ENCODE results near the gene KCNS3.

Gene KCNS3

GRCh38 chr2:17935242-17935885 is 56.9 kb downstream of the KCNS3 start:
- no peak for TF ChIP-seq CTCF (IDR thresholded peaks at IDR 0.05; ENCODE audit: low read depth, low read length)
- DNase-seq (ENCODE audit: low read depth in 2 of 2), result no peak
- H3K4me3 ChIP-seq (replicated peaks in 1 of 2; ENCODE audit: low read depth in 2 of 2, low read length in 2 of 2), result no peak overlapping the region

DNA sequence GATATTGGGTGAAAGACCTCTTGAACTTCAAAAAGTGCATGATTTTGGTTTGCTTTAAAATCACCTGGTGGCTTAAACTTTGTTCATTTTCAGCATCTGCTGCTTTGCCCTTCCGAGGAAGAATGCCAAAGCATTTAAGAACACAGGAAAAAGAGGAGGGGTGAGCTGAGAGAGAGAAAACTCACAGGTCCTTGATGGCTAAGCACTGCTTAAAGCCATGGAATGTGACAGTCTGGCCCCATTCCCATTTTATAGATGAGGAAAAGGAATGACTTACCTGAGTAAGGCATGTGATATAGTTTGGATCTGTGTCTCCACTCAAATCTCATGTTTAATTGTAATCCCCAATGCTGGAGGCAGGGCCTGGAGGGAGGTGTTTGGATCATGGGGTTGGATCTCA is 58.1 kb downstream of the KCNS3 start:
- no peak overlapping the region for H3K4me3 ChIP-seq (replicated peaks in 1 of 2; ENCODE audit: low read depth in 2 of 2, low read length in 2 of 2)
- no peak for DNase-seq (ENCODE audit: low read depth in 2 of 2)
- no peak for TF ChIP-seq CTCF (IDR thresholded peaks at IDR 0.05; ENCODE audit: low read depth, low read length)

DNA sequence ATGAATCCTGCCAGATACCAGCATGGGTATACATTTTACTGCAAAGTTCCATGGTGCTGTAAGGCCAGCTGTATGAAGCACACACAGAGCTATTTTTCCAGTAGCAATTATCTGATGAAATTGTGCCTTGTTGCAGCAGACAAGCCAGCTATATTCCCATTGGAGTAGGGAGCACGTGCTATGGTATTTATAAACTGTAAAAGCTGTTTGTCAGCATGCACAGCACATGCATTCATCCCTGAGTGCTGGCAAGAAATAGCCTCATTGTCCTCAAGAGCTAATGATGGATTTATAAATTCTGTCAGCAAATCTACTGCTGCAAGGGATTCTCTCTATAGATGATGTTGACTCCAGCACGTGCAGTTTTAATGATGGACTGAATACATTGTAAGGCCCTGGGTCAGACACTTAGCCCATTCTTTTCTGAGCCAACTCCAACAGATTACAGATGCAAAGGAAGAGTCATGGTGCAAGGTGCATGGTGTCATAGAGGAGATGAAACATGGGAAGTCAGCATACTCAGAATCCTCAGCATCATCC is 61.7 kb downstream of the KCNS3 start:
- TF ChIP-seq CTCF (IDR thresholded peaks at IDR 0.05; ENCODE audit: low read depth, low read length), result no peak
- H3K4me3 ChIP-seq (replicated peaks in 1 of 2; ENCODE audit: low read depth in 2 of 2, low read length in 2 of 2), result no peak overlapping the region
- DNase-seq (ENCODE audit: low read depth in 2 of 2), result no peak

DNA sequence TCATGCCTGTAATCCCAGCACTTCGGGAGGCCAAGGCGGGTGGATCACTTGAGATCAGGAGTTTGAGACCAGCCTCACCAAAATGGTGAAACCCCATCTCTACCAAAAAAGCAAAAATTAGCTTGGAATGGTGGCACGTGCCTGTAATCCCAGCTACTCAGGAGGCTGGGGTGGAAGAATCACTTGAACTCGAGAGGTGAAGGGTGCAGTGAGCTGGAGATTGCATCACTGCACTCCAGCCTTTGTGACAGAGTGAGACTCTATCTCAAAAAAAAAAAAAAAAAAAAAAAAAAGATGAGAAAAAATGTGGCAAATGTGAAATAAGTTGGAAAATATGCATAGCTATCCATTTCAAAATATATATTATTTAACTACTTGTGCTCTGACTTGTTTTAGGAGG is 65.0 kb downstream of the KCNS3 start:
- no peak for DNase-seq (ENCODE audit: low read depth in 2 of 2)
- no peak overlapping the region for H3K4me3 ChIP-seq (replicated peaks in 1 of 2; ENCODE audit: low read depth in 2 of 2, low read length in 2 of 2)
- TF ChIP-seq CTCF (IDR thresholded peaks at IDR 0.05; ENCODE audit: low read depth, low read length), result no peak

DNA sequence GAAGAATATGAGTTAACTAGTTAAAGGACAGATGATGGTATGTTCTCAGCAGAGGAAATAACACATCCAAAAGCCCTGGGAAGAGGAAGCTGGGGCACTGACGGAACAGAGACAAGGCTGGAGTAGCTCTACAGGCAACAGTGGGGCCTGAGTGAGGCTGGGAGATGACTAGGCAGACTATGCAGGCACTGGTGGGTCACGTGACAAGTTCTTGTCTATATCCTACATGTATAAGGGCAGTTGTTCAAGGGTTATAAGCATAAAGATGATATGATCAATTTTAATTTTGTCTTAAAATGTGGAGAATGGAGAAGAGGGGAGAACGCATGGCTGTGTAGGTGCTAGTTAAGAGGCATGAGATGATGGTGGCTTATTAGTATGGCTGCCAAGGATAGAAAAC is 68.6 kb downstream of the KCNS3 start:
- no peak for DNase-seq (ENCODE audit: low read depth in 2 of 2)
- no peak for TF ChIP-seq CTCF (IDR thresholded peaks at IDR 0.05; ENCODE audit: low read depth, low read length)
- H3K4me3 ChIP-seq (replicated peaks in 1 of 2; ENCODE audit: low read depth in 2 of 2, low read length in 2 of 2), result no peak overlapping the region

DNA sequence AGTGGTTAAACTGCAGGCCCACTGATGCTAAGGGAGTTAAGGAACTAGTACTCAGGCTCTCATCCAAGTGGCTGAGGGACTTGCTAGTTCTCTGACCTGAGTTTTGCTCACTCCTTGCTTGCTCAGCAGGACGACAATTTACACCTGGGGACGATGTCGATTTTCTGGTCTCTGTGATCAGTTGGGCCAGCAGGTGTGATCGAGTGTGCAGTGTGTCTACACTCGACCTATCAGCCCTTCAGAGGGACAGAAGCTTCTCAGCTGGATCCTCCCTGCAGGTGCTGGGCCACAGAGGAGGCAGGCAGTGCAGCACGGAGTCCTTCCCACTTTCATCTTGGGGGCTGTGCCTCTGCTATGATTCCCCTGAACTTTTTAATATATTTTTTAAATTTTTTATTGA is 71.5 kb downstream of the KCNS3 start:
- no peak for TF ChIP-seq CTCF (IDR thresholded peaks at IDR 0.05; ENCODE audit: low read depth, low read length)
- DNase-seq (ENCODE audit: low read depth in 2 of 2), result no peak
- H3K4me3 ChIP-seq (replicated peaks in 1 of 2; ENCODE audit: low read depth in 2 of 2, low read length in 2 of 2), result no peak overlapping the region

GRCh38 chr2:17951563-17951962 is 73.1 kb downstream of the KCNS3 start:
- DNase-seq (ENCODE audit: low read depth in 2 of 2), result no peak
- H3K4me3 ChIP-seq (replicated peaks in 1 of 2; ENCODE audit: low read depth in 2 of 2, low read length in 2 of 2), result no peak overlapping the region
- no peak for TF ChIP-seq CTCF (IDR thresholded peaks at IDR 0.05; ENCODE audit: low read depth, low read length)
